ENCODE results near the gene ABTB2.
"Not testable (repeated sequence)": the region's sequence is repeated elsewhere in the genome, so short reads cannot be mapped to it uniquely, and the experiment has no call there.

Gene ABTB2

DNA sequence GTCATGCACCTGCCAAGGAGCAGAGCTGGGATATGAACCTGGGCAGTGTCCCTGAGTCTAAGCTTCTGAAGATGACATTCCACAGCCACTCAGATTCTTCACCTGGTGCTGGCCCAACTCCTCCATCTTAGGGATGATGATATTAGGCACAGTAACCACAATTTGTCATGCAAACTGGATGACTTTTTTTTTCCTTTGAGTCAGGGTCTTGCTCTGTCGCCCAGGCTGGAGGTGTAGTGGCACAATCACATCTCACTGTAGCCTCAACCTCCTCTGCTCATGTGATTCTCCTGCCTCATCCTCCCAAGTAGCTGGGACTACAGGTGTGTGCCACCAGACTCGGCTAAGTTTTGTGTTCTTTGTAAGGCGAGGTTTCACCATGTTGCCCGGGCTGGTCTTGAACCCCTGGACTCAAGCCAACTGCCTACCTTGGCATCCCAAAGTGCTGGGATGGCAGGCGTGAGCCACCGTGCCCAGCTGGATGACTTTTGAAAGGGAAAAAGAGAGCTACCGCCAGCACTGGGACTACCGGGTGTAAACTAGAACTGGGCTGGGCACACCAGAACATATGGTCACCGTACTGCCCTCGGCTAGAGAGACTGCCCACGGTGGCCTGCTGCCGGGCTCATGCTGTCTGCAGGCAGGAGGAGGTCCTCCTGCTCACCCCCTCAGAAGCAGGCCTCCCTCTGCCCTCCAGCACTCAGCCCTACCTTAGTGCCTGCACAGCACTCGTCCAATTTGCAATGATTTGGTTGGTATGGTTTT lies 174.7 kb downstream of the ABTB2 start:
- no peak for DNase-seq

DNA sequence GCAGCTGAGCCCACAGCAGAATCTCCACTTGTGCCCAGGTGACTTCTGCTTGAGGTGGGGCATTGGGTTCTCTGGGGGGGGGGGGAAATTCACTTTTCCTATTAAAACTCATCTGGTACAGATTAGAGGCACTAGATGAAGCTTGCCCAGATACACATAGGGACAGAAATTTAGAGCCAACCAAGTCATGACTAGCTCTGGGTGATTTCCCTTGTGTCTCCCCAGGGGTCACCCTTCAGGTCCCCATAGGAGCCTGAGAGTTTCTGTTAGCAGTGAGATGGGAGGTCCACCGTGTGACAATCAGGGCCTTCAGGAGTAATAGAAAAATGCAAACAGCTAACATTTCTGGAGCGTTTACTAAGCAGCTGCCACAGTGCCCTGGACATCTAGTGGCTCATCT lies 175.4 kb downstream of the ABTB2 start:
- no peak for DNase-seq

DNA sequence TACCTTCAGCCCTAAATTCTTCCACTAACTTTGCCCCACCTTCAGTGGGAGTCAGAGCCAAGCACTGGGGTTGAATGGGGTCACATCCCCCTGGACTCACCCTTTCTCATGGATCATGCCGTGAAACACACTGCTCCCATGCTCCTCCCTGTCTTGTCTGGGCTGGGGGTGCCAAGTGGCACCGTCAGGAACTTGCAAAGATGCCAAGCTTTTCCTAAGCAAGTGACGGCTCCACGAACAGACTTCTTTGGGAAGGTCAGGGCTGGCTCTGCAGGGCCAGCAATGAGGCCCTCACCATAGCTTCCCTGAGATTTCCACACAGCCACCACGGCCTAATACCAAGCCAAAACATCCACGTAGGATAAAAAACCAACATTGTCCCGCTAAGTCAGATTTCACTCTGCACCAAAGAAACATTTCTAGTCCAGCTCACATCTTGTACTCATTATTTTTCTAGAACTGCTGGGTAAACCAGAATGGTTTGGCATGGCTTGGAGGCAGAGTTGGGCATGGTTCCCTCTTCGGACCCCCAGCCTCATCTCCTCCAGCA lies 175.9 kb downstream of the ABTB2 start:
- no peak for DNase-seq

DNA sequence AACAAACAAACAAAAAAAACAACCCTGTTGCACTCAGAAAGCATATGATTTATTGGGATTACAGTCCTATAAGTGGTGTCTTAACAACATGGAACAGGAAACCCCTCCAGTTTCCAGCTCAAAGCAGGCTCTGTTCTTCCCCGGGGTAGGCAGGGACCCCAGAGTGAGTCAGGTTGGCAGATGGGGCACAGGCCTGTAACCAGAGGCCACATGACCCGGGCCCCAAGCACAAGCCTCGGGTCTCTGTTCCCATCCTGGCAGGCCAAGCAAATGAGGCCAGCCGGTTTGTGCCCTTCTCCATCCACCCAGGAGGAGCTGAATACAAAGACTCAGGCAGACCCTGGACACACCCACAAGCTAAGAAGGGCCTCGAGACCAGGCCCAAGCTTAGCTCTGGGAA lies 176.6 kb downstream of the ABTB2 start:
- no peak for DNase-seq

DNA sequence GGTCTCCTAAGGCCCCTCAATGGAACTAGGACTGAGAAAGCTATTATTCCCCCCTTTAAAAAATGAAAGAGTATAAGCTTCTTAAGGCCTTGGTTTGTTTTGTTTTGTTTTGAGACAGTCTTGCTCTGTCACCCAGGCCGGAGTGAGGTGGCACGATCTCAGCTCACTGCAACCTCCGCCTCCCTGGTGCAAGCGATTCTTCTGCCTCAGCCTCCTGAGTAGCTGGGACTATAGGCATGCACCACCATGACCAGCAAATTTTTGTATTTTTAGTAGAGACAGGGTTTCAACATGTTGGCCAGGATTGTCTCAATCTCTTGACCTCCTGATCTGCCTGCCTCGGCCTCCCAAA lies 177.0 kb downstream of the ABTB2 start:
- DNase-seq: not testable (repeated sequence)

DNA sequence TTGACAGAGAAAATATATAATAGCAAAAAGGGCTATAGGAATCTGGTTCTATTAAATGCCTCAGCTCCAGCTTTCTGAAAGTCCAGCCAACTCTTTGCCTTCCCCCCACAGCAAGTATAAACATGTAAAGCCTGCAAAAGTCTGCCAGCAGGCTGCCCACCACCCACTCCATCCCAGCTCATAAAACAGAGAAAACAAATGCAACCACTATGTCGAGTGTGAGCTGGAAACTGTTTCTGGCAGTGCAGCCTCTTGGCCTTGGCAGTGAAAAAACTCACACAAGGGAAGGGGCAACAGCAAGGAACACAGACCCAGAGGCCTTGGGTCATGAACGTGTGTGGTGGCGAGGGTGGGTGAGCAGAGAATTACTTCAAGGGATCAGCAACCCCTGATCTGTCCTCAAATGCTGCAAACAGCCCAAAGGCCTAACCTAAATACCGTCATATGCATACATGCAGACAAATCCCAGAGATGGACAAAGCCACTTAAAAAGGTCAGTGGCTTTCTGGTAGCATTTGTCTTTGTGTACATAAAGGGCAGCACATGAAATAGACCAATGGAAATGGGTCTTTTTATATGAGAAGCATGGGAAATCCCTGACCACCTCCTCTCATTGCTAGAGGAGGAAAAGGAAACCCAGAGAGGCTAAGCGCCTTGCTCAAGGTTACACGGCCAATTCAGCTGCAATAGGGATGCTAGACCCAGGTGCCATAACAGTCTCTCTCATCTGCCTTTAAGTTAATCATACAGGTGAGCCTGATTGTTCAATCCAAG lies 177.6 kb downstream of the ABTB2 start:
- no peak for DNase-seq

DNA sequence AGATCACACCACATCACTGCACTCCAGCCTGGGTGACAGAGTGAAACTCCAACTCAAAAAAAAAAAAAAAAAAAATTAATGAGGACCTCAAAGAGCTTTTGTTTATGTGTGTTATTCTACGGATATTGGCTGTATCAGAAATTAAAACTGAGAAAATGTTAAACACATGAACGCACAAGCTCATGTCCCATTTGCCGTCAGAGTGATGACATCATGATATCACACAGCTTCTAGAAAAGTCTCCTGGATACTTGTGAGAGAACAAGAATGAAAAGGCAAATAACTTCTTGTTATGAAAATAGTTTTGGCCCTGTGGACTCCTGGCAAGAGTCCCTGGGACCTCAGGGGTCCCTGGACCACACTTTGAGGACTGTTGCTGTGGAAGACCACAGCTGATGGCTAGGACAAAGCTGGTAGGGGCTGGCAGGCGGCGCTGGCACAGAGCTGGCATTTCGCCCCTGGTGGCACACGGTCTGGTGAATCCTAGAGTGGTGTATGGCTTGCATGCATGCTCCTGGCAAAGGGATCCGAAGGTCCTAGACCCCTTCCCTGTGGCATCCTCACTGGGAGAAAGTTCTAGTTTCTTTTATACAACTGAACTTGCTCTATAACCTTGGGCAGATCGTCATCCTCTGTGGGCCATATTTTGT lies 178.7 kb downstream of the ABTB2 start:
- no peak for DNase-seq

DNA sequence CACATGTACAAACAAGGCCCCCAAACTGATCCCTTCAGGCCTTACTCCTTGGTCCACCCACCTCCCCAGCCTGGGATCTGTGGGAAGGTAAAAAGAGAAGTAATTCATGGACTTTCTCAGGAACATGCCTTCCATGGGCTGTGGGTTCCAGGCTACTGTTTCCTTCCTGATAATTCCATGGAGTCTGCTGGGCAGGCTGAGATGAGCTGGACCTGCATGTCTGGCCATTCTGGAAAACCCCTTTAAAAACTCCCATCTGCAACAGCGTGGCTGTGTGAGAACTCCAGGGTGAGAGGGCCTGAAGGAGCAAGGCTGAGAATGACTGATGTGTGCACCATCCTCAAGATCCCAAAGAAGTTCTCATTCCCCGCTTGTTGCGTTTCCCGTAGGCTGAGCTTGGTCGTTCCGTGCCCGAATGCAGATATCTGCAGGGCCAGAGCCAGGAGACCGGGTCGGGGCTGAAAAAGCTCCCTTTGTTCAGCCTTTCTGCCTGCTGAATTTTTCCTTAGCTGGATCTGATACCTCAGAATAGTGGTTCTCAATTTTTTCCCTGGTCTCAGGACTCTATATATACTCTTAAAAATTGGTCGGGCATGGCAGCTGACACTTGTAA lies 179.5 kb downstream of the ABTB2 start:
- DNase-seq: no peak

DNA sequence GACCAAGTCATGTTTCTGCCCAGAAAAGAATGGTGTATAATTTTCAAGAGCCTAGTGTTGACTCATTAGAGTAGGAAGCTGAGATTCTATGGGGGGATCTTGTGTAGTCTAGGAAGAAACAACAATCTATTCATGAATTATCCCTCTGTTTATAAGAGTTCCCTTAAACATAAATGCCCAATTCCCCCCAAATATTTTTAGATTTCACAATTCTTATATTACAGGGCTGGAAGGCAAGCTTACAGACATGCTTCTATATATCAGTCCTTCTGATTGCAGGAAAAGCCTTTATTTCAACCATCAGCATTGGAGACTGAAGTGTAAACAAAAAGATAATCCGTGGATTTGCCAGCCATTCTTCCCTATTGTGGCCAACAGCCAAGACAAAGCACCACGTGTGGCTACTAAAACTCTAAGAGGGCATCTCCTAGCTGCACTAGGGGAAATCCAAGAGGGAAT lies 181.0 kb downstream of the ABTB2 start:
- no peak for DNase-seq

DNA sequence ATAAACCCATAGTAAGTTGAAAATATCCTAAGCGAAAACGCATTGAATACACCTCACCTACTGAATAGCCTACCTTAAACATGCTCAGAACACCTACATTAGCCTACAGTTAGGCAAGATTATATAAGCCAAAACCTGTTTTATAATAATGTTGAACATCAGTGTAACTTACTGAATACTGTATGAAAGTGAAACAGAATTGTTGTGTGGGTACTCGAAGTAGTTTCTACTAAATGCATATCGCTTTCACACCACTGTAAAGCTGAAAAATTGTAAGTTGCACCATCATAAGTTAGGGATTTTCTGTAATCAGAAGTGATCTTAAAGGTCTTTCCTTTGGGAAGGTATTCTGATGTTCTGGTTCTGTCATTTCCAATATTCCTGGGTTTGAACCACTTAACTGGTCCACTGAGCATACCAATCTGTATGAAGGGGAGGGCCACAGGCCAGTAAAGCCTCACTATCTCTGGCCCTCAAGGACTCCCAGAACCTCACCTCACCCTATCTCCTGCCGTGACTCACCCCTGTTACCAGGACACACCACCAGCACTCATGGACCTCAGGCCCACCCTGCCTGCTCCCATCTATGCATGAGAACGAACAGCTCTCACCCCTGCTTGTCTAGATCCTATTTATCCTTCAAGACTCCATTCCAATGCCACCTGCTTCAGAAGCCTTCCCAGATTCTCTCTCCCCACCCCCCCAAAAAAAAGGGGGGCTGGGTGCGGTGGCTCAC lies 182.4 kb downstream of the ABTB2 start:
- DNase-seq: no peak

DNA sequence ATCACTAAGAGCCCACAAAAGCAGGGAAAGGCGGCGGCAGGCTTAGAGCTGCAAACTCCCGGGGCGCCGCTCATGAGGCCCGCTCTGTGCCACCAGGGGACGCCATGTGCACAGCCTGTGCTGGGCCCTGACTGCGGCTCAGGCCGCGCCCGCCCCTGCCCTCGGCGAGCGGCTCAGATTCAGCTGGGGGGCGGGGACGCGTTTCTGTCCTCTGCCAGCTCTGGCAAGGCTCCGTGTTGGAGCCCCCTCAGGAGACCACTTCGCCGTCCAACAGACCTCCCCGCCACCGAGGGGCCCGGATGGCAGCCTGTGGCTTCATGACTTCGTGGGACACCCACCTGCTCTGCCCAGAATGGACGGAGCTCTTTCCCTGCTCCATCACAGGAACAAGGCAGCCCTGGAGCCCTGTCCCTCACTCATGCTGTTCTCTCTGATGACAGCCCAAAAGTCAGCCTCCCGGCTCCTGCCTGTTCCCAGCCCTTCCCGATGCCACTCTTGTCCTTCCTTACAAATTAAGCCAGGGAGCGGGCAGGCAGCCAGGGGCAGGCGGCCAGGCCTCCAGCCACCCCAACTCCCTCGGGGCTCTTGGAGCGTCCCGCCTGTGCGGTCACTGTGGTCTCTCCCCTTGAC lies 183.3 kb downstream of the ABTB2 start:
- DNase-seq: peak; percentile 60

DNA sequence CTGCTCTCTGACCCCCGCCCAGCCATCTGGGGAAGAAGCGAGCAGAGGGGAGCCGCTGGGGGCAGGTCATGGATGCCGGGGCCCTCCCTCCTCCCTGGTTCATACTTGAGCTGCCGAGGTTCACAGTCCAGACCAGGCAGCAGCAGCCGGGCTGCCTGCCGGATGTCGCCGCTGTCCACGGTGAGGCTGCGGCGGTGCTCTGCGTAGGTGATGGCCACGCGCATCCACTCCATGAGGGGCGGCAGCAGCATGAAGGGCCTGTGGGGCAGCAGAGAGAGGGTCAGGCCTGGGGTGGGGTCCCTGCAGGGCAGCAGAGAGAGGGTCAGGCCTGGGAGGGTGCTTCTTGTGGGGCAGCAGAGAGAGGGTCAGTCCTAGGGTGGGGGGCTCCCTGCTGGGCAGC lies 184.8 kb downstream of the ABTB2 start:
- no peak for DNase-seq

DNA sequence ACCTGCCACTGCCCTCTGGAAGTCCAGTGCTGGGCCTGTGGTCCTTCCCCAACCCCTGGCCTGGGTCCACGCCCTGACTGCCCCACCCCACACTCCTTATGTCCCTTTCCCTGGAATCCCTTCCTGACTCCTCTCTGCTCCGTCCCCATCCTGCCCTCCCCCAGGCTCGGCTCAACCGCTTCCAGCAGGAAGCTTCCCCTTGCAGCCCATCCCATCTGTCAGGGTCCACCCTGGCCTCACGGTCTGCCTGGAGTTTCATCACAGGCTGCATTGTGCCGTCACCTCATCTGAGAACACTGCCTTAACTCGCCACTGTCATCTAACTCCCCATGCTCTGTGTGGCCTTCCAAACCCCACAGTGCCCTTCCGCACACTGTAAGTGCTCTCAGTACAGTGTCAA lies 188.1 kb downstream of the ABTB2 start:
- no peak for DNase-seq

DNA sequence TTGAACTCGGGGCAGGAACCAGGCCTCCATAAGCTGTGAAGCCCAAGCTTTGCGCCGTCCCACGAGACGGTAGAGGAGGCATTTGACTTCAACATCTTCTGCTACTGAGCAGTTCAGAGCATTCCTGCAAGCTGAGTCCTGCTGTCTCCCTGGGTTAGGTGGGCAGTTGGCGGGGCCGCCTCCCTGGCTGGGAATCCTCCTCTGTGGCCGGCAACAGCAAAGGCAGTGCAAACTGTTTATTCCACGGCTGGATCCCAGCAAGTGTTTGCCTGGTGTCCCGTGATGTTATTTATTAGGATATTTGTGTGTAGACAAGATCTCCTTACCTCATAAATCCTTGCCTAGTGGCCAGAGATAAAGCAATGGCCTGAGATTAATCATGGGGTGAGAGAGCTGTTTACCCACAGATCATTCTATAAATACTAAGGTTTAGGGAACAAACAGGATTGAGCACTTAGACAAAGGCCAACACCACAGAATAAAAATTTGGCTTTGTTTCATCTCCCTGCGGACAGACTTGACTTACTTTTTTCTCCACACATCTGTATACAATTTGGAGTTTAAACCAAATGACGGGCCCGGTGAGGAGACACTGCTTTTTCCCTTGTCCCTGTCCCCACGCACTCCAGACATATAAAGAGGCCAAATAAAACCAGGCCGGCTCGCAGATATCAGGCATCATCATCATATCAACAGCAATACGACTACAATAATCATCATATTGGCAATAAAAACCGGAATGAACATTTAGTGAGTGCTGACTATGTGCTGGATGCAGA lies 189.0 kb downstream of the ABTB2 start:
- peak; percentile 32 for DNase-seq

DNA sequence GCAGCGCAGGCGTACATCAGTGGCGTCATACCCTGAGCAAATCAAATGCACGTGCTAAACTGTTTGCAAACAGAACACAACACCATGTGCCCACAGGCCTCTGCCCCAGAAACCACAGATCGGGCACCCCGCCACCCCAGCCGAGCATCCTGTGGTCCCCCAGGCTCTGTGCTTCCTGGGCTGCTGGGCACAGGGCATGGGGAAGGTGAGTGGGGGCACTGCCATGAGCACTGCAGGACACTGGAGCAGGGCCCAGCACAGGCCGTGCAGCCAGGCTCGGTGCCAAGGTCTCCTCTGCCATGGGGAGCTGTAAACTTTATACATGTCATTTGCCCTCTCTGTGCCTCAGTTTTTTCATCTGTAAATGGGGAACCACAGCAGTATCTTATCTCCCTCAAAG lies 189.8 kb downstream of the ABTB2 start:
- DNase-seq: no peak

DNA sequence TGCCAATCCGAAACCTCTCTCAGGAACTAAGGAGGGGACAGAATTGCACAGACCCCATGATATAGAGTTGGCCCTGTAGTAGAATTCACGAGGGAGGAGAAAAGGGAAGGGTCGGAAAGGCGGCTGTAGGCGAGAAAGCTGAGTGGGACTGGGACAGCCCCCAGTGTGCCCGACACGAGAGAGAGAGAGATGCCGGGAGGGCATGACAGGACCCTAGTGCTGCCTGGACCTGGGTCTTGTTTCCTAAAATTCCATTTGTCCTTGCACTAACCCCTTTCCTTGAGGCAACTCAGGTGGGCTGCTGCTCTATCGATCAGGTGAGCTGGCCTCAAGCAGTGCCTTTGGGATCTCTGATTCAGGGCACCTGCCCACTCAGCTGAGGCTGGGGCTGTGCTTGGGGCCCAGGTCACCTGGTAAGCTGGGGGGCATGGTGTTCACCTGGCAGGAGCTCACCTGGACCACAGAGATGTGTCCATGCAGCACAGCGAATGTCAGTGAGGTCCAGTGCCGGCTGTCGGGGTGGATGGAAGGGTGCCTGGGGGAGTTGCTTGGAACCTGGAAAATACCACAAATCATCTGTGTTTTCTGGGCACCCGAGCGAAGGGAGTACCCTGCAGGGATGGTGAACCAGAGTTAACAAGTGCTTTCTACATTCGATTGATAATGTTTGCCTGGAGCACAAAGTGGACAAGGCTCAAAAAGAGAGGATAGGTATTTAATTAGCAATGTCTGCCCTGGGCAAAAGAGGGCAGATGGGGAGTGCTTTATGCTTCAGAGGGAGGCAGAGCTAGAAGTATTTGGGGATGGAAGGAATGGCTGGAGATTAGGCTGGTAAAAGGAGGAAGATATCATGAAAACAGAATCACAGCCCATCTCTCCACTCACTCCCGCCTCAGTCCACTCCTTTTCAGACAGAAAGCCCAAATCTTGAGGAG lies 190.7 kb downstream of the ABTB2 start:
- no peak for DNase-seq

DNA sequence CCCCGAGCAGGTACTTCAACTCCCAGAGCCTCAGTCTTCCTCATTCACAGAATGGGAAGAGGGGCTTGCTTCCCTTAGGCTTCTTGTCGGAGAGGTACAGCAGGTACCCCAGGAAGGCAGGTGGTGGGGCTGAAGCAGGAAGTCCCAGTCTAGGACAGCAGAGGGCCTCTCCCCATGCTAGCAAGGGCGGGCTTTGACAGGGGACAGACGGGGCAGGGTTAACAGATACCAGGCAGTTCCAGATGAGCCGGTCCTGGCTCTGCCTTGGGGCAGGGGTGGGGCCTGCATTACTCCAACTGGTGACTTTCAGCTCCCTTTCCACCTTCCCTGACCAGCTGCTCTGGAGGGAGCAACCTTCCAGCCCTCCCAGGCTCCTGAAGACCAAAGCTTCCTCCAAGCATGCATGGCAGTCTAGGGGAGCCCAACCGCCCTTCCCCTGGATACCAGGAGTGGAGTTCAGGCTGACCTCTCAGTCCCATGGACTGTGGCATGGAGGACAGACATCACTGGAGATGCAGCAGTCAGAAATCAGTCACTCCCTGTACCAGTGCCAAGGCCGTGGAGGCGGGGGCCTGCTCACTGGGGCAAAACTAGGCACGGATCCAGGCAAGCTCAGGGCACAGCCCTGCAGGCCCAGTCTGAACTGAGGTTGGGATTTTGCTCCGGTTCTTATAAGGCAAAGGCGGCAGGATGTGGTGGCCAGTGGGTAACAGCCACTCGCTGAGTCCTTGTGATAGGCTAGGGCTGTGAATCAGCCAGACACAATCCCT lies 191.8 kb downstream of the ABTB2 start:
- no peak for DNase-seq

DNA sequence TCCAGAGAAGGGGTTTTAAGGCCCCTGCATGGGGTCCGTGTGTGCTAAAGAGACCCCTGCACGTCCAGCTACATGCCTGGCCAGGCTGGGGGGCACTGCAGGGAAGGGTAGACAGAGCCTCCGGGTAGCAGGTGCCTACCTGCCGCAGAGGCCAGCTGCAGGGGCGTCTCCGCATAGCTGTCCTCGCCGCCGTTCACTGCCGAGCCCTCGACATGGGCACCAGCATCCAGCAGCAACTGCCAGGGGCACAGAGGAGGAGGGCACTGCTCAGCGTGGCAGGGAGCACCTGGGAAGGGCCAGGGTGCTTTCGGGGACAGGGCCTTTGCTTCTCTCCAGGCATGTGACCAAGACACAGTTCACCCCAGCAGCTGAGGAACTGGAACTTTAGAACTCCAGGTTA lies 192.7 kb downstream of the ABTB2 start:
- DNase-seq: no peak

DNA sequence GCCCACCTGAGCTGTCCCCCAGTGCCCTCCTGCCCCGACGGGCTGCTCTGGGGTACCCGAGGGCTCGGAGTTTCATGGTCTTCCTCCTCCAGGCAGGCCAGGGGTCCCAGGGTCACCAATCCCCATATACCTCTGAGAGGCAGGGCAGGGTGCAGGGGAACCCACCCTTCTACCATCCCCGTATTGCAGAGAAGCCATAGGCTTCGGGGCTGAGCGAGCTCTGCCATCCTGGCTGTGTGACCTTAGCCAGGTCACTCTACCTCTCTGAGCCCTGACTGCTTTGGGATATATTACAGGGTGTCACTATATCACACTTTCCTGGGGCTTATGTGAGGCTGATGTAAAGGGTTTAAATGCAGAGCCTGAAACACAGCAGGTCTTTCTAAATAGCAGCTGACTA lies 195.0 kb downstream of the ABTB2 start:
- DNase-seq: no peak

Data from fibroblast of skin of right quadriceps (primary cell).